Cardiac muscle cell (in vitro differentiated cells and primary cell): ENCODE results near the gene FAM149A. TPM values are rescaled to one million over a fixed set of nuclear protein-coding genes. Genes with fewer than 3 reads are reported as not detected.

Experiments used
- DNase-seq, 2 donors: peaks; one replicate each; pipeline versions ENCODE4 v3.0.0 to v3.0.0-alpha.2; 2010 to 2017; ENCODE audit warnings: low read depth in 1 of 2, low spot score in 1 of 2
- H3K27ac ChIP-seq: fragments of 200-600 bp; sonication (generic); 2 replicates; pipeline ENCODE4 v1.5.1; 2016
- H3K27me3 ChIP-seq: fragments of 200-600 bp; sonication (generic); 2 replicates; pipeline ENCODE4 v1.6.0; 2016; ENCODE audit warnings: control low read depth
- H3K36me3 ChIP-seq: fragments of 200-600 bp; sonication (generic); 2 replicates; pipeline ENCODE4 v1.5.1; 2016; ENCODE audit warnings: control low read depth
- H3K4me1 ChIP-seq: fragments of 200-600 bp; sonication (generic); 2 replicates; pipeline ENCODE4 v1.8.1; 2017; ENCODE audit warnings: low read depth, mild to moderate bottlenecking, mixed run types
- H3K4me3 ChIP-seq: fragments of 200-600 bp; sonication (generic); 2 replicates; pipeline ENCODE4 v1.5.1; 2016; ENCODE audit warnings: mild to moderate bottlenecking
- H3K9me3 ChIP-seq: fragments of 200-600 bp; sonication (generic); 2 replicates; pipeline ENCODE4 v1.5.1; 2017; ENCODE audit warnings: low read depth, mild to moderate bottlenecking, control low read depth
- CTCF ChIP-seq: IDR thresholded peaks from 2 replicates; pipeline ENCODE4 v1.5.1; 2012; ENCODE audit warnings: low read depth, mild to moderate bottlenecking, low read length
- polyA plus RNA-seq: library from polyadenylated mRNA; unstranded; fragments of >200 nt; fragmentation: Nextera tagmentation; extraction: Ambion mirVana; gene quantifications from 2 replicates; pipeline ENCODE4 v1.2.1, GENCODE V29; 2016
- total RNA-seq: library from RNA; depleted of rRNA; stranded (reverse); fragments of >200 nt; gene quantifications from 2 replicates; pipeline ENCODE4 v1.2.3, GENCODE V29; 2016

The FAM149A gene
- total RNA-seq (9.1 and 9.8 TPM in 2 replicates), polyA plus RNA-seq (9.4 and 14.1 TPM in 2 replicates)

GRCh38 chr4:186104114-186104889, at the start of gene FAM149A:
Gene FAM149A (plus strand): TSS chr4:186104704.
- no peaks in the 10 kb centered on the region for H3K9me3 ChIP-seq
- TF ChIP-seq CTCF: no peak
- H3K36me3 ChIP-seq: no peaks in the 10 kb centered on the region
- H3K4me3 ChIP-seq: peak within 1 kb of the TSS; percentile 33
- no peaks in the 10 kb centered on the region for H3K4me1 ChIP-seq
- H3K27ac ChIP-seq: no peak within 1 kb of the TSS
- DNase-seq: peak; percentile 14 to 37
- H3K27me3 ChIP-seq: peaks cover 40% of the 10 kb centered on the region

GRCh38 chr4:186058253-186058979, 46.1 kb upstream of the FAM149A start:
- Histone ChIP-seq H3K36me3 (no peaks in the 10 kb centered on the region), H3K4me1 (no peaks in the 10 kb centered on the region), H3K27ac (no peak overlapping the region), H3K9me3 (no peaks in the 10 kb centered on the region), H3K4me3 (no peak overlapping the region), H3K27me3 (no peaks in the 10 kb centered on the region)
- TF ChIP-seq CTCF: no peak
- DNase-seq: no peak

GRCh38 chr4:186058980-186059316, 45.6 kb upstream of the FAM149A start:
- no peaks in the 10 kb centered on the region for H3K4me1 ChIP-seq
- no peak overlapping the region for H3K27ac ChIP-seq
- no peaks in the 10 kb centered on the region for H3K36me3 ChIP-seq
- H3K4me3 ChIP-seq: no peak overlapping the region
- no peaks in the 10 kb centered on the region for H3K27me3 ChIP-seq
- no peak for TF ChIP-seq CTCF
- no peak for DNase-seq
- no peaks in the 10 kb centered on the region for H3K9me3 ChIP-seq

- TF ChIP-seq CTCF: no peak
- H3K4me1 ChIP-seq: no peaks in the 10 kb centered on the region
- no peaks in the 10 kb centered on the region for H3K27me3 ChIP-seq
- no peak for DNase-seq
- no peak overlapping the region for H3K27ac ChIP-seq
- H3K9me3 ChIP-seq: no peaks in the 10 kb centered on the region
- H3K36me3 ChIP-seq: no peaks in the 10 kb centered on the region
- no peak overlapping the region for H3K4me3 ChIP-seq
Measured at GRCh38 chr4:186061921-186062320, 42.6 kb upstream of the FAM149A start.

- peak; percentile 58 for TF ChIP-seq CTCF
- H3K27ac ChIP-seq: no peak overlapping the region
- H3K36me3 ChIP-seq: no peaks in the 10 kb centered on the region
- peaks cover 12% of the 10 kb centered on the region for H3K4me1 ChIP-seq
- H3K27me3 ChIP-seq: no peaks in the 10 kb centered on the region
- peak; percentile 59 to 71 for DNase-seq
- H3K9me3 ChIP-seq: no peaks in the 10 kb centered on the region
- no peak overlapping the region for H3K4me3 ChIP-seq
Measured at GRCh38 chr4:186067757-186068385, 36.6 kb upstream of the FAM149A start.
